AG09309 (cell line): ENCODE measurements around the gene VGLL2.

Experiments
- DNase-seq: peaks from one replicate; pipeline ENCODE4 v3.0.0-alpha.2; 2010; ENCODE audit warnings: low read depth
- H3K4me3 ChIP-seq: 2 replicates; pipeline ENCODE4 v1.5.1; 2011; ENCODE audit warnings: mild to moderate bottlenecking, low read depth, low read length, moderate library complexity; ENCODE audit not compliant: control insufficient read depth
- CTCF ChIP-seq: IDR thresholded peaks from 2 replicates; pipeline ENCODE4 v1.5.1; 2011; ENCODE audit warnings: mild to moderate bottlenecking, low read depth, low read length, inconsistent platforms; ENCODE audit not compliant: insufficient read depth, control insufficient read depth; ENCODE audit errors: missing control alignments

Gene VGLL2

GRCh38 chr6:117263353-117263927 lies 1.9 kb upstream of the VGLL2 start:
- no peak for DNase-seq
- TF ChIP-seq CTCF: no peak
- H3K4me3 ChIP-seq: no peak overlapping the region

- no peak for DNase-seq
- no peak for TF ChIP-seq CTCF
These were observed 1.0 kb upstream of the VGLL2 start for GRCh38 chr6:117264369-117264691.

GRCh38 chr6:117264692-117265409 lies 507 bp upstream of the VGLL2 start:
- TF ChIP-seq CTCF: no peak
- peak overlapping the region; percentile 46 for H3K4me3 ChIP-seq
- DNase-seq: no peak

More at GRCh38 chr6:117264369-117264691, 1.0 kb upstream of the VGLL2 start:
- peak overlapping the region; percentile 46 for H3K4me3 ChIP-seq

GRCh38 chr6:117266257-117267053 lies 1.1 kb downstream of the VGLL2 start:
- H3K4me3 ChIP-seq: no peak overlapping the region; the same call in 1 of the 2 replicates
- TF ChIP-seq CTCF: no peak
- DNase-seq: no peak

GRCh38 chr6:117267054-117267347 lies 1.6 kb downstream of the VGLL2 start:
- no peak for DNase-seq
- no peak overlapping the region for H3K4me3 ChIP-seq
- TF ChIP-seq CTCF: no peak

GRCh38 chr6:117267766-117268534 lies 2.6 kb downstream of the VGLL2 start:
- H3K4me3 ChIP-seq: no peak overlapping the region
- TF ChIP-seq CTCF: no peak
- DNase-seq: no peak
